ENCODE measurements around the gene SPHK2.

Gene SPHK2

DNA sequence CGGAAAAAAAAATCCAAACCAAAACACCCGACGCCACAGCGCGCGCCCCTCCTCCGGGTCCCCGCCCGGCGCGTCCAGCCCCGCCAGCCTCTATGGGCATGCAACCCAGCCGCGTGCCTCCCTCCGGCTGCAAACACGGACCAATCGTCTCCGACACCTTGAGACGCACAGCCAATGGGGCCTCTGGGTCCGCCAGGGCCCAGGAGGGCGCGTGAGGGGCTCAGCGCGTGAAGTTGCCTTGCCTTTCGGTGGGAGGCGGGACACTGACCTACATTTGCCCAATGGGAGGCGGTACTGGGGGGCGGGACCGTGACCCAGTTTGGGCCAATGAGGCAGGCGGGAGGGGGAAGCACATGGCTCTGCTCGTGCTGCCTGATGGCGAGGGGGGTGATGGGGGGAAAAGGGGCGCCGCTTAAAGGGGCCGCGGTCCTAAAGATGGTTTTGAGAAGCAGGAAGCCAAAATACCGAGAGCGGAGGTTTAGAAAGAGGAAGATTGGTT lies 18.2 kb downstream of the SPHK2 start (continued):
- TF ChIP-seq, protein P1, sequence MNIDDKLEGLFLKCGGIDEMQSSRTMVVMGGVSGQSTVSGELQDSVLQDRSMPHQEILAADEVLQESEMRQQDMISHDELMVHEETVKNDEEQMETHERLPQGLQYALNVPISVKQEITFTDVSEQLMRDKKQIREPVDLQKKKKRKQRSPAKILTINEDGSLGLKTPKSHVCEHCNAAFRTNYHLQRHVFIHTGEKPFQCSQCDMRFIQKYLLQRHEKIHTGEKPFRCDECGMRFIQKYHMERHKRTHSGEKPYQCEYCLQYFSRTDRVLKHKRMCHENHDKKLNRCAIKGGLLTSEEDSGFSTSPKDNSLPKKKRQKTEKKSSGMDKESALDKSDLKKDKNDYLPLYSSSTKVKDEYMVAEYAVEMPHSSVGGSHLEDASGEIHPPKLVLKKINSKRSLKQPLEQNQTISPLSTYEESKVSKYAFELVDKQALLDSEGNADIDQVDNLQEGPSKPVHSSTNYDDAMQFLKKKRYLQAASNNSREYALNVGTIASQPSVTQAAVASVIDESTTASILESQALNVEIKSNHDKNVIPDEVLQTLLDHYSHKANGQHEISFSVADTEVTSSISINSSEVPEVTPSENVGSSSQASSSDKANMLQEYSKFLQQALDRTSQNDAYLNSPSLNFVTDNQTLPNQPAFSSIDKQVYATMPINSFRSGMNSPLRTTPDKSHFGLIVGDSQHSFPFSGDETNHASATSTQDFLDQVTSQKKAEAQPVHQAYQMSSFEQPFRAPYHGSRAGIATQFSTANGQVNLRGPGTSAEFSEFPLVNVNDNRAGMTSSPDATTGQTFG (tag by site-specific recombination; IDR thresholded peaks at IDR 0.05; ENCODE audit: borderline replicate concordance): no peak
- TF ChIP-seq ZNF366 (tag by site-specific recombination; conservative IDR thresholded peaks at IDR 0.05): no peak
- TF ChIP-seq ZNF658 (tag by site-specific recombination; IDR thresholded peaks at IDR 0.05): no peak
- peak; percentile 79; the same call in 1 of the 2 replicates for TF ChIP-seq ZBTB7A (tag by site-specific recombination; IDR thresholded peaks at IDR 0.05; ENCODE audit: low read depth)
- no peak for TF ChIP-seq OVOL3 (tag by site-specific recombination; IDR thresholded peaks at IDR 0.05)
- TF ChIP-seq, protein P2, sequence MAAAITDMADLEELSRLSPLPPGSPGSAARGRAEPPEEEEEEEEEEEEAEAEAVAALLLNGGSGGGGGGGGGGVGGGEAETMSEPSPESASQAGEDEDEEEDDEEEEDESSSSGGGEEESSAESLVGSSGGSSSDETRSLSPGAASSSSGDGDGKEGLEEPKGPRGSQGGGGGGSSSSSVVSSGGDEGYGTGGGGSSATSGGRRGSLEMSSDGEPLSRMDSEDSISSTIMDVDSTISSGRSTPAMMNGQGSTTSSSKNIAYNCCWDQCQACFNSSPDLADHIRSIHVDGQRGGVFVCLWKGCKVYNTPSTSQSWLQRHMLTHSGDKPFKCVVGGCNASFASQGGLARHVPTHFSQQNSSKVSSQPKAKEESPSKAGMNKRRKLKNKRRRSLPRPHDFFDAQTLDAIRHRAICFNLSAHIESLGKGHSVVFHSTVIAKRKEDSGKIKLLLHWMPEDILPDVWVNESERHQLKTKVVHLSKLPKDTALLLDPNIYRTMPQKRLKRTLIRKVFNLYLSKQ (tag by site-specific recombination; IDR thresholded peaks at IDR 0.05; ENCODE audit: borderline replicate concordance): no peak
- TF ChIP-seq MEIS1 (CRISPR knock-in tag; IDR thresholded peaks at IDR 0.05; ENCODE audit: borderline replicate concordance): no peak
- TF ChIP-seq ZNF585B (tag by site-specific recombination; IDR thresholded peaks at IDR 0.05): no peak
- TF ChIP-seq RBAK (tag by site-specific recombination; IDR thresholded peaks at IDR 0.05): no peak
- no peak for TF ChIP-seq SCRT2 (tag by site-specific recombination; IDR thresholded peaks at IDR 0.05)
- no peak for TF ChIP-seq SETDB1 (IDR thresholded peaks at IDR 0.05; ENCODE audit: insufficient read length, low read length)
- TF ChIP-seq ZNF791 (tag by site-specific recombination; IDR thresholded peaks at IDR 0.05): no peak
- TF ChIP-seq, protein P3, sequence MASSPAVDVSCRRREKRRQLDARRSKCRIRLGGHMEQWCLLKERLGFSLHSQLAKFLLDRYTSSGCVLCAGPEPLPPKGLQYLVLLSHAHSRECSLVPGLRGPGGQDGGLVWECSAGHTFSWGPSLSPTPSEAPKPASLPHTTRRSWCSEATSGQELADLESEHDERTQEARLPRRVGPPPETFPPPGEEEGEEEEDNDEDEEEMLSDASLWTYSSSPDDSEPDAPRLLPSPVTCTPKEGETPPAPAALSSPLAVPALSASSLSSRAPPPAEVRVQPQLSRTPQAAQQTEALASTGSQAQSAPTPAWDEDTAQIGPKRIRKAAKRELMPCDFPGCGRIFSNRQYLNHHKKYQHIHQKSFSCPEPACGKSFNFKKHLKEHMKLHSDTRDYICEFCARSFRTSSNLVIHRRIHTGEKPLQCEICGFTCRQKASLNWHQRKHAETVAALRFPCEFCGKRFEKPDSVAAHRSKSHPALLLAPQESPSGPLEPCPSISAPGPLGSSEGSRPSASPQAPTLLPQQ (tag by site-specific recombination; IDR thresholded peaks at IDR 0.05): peak; percentile 97
- TF ChIP-seq, protein P4, sequence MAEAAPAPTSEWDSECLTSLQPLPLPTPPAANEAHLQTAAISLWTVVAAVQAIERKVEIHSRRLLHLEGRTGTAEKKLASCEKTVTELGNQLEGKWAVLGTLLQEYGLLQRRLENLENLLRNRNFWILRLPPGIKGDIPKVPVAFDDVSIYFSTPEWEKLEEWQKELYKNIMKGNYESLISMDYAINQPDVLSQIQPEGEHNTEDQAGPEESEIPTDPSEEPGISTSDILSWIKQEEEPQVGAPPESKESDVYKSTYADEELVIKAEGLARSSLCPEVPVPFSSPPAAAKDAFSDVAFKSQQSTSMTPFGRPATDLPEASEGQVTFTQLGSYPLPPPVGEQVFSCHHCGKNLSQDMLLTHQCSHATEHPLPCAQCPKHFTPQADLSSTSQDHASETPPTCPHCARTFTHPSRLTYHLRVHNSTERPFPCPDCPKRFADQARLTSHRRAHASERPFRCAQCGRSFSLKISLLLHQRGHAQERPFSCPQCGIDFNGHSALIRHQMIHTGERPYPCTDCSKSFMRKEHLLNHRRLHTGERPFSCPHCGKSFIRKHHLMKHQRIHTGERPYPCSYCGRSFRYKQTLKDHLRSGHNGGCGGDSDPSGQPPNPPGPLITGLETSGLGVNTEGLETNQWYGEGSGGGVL (tag by site-specific recombination; IDR thresholded peaks at IDR 0.05): peak; percentile 94
- peak; percentile 96 for TF ChIP-seq SP3 (tag by site-specific recombination; IDR thresholded peaks at IDR 0.05)
- TF ChIP-seq ZNF529 (tag by site-specific recombination; IDR thresholded peaks at IDR 0.05; ENCODE audit: insufficient replicate concordance): no peak
- TF ChIP-seq, protein P5, sequence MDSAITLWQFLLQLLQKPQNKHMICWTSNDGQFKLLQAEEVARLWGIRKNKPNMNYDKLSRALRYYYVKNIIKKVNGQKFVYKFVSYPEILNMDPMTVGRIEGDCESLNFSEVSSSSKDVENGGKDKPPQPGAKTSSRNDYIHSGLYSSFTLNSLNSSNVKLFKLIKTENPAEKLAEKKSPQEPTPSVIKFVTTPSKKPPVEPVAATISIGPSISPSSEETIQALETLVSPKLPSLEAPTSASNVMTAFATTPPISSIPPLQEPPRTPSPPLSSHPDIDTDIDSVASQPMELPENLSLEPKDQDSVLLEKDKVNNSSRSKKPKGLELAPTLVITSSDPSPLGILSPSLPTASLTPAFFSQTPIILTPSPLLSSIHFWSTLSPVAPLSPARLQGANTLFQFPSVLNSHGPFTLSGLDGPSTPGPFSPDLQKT (IDR thresholded peaks at IDR 0.05; ENCODE audit: borderline replicate concordance, low read depth, low read length): no peak
- TF ChIP-seq, protein P6, sequence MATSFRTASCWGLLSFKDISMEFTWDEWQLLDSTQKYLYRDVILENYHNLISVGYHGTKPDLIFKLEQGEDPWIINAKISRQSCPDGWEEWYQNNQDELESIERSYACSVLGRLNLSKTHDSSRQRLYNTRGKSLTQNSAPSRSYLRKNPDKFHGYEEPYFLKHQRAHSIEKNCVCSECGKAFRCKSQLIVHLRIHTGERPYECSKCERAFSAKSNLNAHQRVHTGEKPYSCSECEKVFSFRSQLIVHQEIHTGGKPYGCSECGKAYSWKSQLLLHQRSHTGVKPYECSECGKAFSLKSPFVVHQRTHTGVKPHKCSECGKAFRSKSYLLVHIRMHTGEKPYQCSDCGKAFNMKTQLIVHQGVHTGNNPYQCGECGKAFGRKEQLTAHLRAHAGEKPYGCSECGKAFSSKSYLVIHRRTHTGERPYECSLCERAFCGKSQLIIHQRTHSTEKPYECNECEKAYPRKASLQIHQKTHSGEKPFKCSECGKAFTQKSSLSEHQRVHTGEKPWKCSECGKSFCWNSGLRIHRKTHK (tag by site-specific recombination; IDR thresholded peaks at IDR 0.05): no peak
- TF ChIP-seq ZNF654 (tag by site-specific recombination; IDR thresholded peaks at IDR 0.05; ENCODE audit: low read depth): no peak
- no peak for TF ChIP-seq ZNF837 (tag by site-specific recombination; IDR thresholded peaks at IDR 0.05)
- no peak for TF ChIP-seq ZNF843 (tag by site-specific recombination; IDR thresholded peaks at IDR 0.05)
- peak; percentile 74 for TF ChIP-seq ZBTB17 (tag by site-specific recombination; IDR thresholded peaks at IDR 0.05)
- TF ChIP-seq, protein P7, sequence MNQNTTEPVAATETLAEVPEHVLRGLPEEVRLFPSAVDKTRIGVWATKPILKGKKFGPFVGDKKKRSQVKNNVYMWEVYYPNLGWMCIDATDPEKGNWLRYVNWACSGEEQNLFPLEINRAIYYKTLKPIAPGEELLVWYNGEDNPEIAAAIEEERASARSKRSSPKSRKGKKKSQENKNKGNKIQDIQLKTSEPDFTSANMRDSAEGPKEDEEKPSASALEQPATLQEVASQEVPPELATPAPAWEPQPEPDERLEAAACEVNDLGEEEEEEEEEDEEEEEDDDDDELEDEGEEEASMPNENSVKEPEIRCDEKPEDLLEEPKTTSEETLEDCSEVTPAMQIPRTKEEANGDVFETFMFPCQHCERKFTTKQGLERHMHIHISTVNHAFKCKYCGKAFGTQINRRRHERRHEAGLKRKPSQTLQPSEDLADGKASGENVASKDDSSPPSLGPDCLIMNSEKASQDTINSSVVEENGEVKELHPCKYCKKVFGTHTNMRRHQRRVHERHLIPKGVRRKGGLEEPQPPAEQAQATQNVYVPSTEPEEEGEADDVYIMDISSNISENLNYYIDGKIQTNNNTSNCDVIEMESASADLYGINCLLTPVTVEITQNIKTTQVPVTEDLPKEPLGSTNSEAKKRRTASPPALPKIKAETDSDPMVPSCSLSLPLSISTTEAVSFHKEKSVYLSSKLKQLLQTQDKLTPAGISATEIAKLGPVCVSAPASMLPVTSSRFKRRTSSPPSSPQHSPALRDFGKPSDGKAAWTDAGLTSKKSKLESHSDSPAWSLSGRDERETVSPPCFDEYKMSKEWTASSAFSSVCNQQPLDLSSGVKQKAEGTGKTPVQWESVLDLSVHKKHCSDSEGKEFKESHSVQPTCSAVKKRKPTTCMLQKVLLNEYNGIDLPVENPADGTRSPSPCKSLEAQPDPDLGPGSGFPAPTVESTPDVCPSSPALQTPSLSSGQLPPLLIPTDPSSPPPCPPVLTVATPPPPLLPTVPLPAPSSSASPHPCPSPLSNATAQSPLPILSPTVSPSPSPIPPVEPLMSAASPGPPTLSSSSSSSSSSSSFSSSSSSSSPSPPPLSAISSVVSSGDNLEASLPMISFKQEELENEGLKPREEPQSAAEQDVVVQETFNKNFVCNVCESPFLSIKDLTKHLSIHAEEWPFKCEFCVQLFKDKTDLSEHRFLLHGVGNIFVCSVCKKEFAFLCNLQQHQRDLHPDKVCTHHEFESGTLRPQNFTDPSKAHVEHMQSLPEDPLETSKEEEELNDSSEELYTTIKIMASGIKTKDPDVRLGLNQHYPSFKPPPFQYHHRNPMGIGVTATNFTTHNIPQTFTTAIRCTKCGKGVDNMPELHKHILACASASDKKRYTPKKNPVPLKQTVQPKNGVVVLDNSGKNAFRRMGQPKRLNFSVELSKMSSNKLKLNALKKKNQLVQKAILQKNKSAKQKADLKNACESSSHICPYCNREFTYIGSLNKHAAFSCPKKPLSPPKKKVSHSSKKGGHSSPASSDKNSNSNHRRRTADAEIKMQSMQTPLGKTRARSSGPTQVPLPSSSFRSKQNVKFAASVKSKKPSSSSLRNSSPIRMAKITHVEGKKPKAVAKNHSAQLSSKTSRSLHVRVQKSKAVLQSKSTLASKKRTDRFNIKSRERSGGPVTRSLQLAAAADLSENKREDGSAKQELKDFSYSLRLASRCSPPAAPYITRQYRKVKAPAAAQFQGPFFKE (tag by site-specific recombination; IDR thresholded peaks at IDR 0.05; ENCODE audit: borderline replicate concordance): no peak

Measured in HEK293 (cell line).